NCI-H2227 (cell line): ENCODE data around the gene RING1.
A peak's percentile ranks its signal among the peaks of the same experiment; 100 is the strongest.
"Not testable (repeated sequence)": the region's sequence is repeated elsewhere in the genome, so short reads cannot be mapped to it uniquely, and the experiment has no call there.

Experiments
- DNase-seq: peaks from one replicate; lab custom pipeline; 2025; ENCODE audit not compliant: unreplicated experiment; lab: John Stamatoyannopoulos, UW

RING1 gene

DNA sequence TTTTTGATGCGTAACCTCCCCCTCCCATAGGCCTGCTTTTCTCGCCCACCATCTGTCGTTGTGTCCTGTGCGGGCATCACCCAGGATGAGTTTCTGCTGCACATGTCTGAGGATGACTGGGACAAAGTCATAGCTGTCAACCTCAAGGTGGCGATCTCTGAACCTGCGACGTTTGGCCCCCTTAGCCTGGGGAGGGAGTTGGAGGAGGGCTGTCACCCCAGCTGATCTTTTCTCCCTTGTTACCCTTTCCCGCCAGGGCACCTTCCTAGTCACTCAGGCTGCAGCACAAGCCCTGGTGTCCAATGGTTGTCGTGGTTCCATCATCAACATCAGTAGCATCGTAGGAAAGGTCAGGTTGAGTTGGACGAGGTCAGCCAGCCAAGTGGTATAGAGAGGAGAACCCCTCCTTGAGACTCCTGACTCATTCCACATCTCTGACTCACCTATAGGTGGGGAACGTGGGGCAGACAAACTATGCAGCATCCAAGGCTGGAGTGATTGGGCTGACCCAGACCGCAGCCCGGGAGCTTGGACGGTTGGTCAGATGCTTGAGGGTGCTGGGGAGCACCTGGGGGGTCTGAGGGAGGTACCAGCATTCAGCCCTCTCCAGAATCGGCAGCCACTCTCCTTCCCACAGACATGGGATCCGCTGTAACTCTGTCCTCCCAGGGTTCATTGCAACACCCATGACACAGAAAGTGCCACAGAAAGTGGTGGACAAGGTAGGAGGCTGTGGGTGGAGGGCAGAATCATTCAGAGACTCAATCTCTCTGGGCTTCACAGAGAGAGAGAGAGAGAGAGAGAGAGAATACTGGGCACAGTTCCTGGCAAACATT is 2.9 kb upstream of the RING1 start:
- no peak for DNase-seq

DNA sequence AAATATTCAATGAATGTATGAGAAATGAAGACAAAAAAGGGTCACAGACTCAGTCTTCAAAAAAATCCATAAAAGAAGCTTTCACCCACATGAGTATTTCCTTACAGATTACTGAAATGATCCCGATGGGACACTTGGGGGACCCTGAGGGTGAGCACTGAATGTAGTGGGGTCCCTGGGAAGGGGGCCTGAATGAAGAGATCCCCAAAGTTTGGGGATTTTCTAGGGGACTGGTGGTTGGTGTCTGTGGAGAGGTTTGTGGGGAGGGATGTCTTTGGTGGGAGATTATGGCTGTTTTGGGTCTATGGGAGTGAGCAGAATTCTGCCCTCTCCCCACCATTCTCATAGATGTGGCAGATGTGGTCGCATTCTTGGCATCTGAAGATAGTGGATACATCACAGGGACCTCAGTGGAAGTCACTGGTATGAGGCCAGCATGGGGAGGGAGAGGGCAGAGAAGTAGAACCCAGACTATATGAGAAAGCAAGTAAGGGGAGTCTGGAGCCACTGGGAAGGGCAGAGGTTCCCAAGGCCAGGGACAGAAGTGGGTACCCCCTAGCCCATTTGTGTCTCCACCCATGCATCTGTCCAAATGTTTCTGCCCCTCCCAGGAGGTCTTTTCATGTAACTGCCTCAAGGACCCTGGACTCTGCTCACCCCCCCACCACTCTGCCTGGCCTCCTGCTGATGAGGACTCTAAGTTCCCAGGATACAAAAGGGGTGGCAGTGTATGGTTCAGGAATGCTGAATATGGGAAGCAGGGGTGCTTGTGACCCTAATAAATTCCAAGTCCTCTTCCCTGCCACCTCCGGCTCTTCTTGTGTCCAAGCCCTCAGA is 2.1 kb upstream of the RING1 start:
- DNase-seq: no peak

DNA sequence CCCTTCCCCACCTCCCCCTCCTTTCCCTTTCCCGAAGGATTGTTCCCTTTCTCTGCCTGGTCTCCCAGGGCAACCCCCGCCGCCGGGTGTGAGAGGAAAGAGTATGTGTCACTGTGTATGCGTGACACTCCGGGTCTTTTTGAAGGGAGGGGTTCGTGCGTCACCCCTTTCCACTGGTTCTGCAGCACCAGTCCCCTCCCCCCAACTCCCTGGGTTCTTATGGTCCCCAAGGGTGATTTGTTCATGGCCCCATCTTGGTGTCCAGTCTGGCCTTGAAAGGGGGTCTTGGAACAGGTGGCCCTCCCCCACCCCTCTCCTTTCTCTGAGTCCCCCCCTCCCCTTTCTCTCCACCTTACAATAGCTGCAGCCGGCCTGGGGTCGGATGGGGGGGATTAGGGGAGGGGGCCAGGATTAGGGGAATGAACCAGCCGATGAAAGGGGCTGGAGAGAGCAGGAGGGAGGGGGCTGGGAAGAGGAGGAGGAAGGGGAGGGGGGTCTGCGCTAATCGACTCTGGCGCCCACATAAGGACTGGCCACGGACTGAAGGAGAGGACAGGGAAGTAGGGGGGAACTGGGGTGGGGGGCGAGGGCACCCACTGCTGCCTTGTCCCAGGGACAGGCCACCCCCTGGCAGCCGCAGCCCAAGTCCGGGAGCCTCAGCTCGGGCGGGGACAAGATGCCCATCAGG is 1.3 kb upstream of the RING1 start:
- DNase-seq: peak; percentile 63

DNA sequence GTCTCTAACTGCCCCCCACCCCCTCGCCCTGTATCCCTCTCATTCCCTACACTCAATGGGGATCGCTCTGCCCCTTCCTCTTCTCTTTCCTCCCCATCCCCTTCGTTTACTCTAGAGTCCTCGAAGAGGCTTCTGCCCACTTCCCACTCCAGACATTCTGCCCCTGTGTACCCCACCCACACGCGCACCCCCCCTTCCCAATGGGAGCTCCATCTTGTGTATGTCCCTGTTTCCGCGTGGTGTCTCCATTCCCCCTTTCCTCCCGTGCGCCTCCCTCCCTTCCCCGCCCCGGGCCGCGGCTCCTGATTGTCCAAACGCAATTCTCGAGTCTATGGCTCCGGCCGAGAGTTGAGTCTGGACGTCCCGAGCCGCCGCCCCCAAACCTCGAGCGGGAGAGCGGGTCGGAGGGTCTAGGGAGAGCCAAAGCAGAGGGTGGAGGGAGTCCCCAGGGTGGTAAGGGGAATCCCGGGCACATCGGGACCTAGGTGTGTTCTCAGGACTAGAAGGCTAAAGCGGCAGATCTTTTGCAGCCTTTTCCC is 679 bp upstream of the RING1 start:
- peak; percentile 67 for DNase-seq

DNA sequence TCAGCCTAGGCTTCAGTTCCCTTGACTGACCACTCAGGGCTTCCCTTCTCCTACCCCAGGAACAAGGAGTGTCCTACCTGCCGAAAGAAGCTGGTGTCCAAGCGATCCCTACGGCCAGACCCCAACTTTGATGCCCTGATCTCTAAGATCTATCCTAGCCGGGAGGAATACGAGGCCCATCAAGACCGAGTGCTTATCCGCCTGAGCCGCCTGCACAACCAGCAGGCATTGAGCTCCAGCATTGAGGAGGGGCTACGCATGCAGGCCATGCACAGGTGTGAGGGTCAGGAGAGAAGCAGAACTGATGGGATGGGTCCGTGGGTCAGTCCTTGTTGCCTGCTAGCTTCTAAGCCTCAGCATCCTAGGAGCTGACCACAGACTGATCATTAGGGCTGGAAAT is 1.6 kb downstream of the RING1 start:
- DNase-seq: no peak

DNA sequence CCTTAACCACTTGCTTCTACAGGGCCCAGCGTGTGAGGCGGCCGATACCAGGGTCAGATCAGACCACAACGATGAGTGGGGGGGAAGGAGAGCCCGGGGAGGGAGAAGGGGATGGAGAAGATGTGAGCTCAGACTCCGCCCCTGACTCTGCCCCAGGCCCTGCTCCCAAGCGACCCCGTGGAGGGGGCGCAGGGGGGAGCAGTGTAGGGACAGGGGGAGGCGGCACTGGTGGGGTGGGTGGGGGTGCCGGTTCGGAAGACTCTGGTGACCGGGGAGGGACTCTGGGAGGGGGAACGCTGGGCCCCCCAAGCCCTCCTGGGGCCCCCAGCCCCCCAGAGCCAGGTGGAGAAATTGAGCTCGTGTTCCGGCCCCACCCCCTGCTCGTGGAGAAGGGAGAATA is 2.8 kb downstream of the RING1 start:
- DNase-seq: no peak

DNA sequence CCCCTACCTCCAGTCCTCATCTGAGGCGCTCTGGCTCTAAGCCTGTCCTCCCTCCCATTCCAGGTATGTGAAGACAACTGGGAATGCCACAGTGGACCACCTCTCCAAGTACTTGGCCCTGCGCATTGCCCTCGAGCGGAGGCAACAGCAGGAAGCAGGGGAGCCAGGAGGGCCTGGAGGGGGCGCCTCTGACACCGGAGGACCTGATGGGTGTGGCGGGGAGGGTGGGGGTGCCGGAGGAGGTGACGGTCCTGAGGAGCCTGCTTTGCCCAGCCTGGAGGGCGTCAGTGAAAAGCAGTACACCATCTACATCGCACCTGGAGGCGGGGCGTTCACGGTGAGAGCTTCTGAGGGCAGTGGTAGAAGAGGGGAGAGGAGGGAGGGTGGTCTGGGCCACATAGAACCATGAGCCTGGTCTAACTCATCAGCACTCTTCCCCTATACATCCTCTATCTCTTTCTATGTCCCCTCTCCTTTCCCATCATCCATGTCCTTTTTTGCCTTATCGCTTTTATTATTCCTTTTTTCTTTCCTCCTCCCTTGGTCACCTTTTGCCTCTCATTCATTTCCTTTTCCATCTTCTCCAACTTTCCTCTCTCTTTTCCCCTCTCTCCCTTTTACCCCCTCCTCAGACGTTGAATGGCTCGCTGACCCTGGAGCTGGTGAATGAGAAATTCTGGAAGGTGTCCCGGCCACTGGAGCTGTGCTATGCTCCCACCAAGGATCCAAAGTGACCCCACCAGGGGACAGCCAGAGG is 3.5 kb downstream of the RING1 start:
- DNase-seq: no peak

DNA sequence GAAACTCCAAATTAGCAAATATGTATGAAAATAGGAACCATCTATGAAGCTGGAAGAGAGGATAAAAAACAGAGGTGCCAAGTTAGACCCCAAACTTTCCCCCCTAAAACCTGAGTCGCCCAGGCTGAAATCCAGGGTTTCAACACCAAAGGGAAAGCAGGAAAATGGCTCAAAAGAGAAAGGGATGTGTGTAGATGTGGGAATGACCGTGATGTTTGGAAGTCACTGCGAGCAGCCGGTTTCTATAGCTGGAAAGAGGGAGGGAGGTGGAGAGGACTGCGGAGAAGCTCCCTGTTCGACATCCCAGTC is 4.5 kb downstream of the RING1 start:
- no peak for DNase-seq

DNA sequence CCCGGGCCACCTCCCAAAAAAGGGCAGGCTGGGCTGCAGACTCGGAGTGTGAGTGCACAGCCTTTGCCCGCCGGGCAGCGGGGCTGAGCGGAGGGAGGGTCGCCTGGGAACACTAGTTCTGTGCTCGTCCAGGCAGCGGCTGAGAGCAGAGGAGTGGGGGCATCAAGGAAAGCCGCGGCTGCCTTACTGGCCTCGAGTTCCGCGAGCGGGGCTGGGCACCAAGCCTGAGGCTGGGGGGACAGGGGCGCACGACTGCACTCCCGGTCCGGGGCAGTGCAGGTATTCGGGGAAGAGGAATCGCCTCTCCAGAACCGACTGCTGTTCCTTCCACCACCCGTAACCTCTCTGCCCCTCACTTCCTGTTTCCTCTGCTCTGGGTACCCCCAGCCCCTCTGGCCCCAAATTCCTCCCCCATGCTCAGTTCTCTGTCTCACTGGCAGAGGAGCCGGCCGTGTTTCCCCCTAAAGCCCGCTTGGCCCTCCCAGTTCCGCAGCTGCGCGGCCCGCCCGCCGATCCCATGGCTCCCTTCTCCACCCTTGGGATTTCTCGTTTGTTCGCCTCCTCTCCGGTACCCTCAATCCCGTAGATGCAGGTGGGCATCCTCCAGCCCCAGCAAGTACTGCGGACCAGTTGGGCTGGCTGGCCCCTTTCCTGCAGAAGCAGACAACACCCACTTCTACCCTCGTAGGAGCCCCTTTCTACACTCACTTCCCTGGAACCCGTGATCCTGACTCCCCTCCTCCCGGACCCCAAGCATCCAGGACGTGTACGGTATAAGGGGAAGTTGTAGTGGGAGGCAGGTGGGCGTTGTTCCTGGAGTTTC is 5.1 kb downstream of the RING1 start:
- DNase-seq: no peak

DNA sequence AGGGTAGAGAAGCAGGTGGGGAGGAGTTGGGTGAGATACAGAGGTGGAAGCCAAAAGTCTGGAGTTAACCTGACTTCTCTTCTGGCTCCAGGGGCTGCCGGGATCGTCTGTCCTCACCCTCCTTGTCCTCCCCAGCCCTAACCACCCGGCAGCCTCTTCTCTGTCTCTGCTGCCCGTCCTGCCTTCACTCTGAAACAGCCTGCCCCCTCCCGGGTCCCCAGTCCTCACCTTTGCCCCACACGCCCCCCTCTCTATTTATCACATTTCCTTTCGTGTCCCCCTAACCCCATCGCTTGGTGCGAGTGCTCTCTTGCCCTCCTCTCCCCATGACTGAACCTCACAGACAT is 5.7 kb downstream of the RING1 start:
- no peak for DNase-seq

DNA sequence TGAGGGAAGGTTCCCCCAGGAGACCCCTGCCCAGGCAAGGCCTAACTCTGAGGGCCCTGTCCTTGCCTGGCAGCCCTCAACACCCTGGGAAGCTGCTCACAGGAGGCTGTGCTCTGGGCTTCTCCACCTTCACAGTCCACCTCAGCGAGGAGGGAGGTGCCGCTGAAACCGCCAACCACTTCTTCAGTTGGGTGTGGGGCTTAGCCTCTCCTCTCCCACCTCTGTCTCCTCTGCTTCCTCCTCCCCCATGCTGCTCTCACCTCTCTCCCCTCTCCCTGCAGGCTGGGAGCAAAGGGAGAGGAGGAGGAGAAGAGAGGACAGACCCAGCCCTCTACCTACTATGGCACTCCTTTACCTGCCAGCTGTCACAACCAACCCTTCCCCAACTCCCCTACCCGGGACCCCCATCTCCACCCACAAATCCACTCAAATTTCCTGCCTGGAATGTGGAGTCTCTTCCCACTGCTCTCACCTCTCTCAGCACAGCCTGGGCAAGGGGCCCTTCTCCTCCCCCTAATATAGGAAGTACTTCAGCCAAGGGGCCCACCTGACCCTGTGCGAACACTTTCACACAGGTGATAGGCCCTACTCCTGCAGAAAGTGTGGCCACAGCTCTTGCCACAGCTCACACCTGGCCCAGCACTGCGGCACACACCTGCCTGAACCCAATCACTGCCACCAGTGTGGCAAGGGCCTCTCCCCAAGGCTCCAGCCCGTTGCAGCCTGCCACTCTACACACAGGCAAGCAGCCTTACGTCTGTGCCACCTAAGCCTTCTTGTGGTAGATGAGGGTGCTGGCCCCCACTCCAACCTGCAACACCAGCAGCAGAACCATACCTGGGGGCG is 7.2 kb downstream of the RING1 start:
- DNase-seq: no peak

DNA sequence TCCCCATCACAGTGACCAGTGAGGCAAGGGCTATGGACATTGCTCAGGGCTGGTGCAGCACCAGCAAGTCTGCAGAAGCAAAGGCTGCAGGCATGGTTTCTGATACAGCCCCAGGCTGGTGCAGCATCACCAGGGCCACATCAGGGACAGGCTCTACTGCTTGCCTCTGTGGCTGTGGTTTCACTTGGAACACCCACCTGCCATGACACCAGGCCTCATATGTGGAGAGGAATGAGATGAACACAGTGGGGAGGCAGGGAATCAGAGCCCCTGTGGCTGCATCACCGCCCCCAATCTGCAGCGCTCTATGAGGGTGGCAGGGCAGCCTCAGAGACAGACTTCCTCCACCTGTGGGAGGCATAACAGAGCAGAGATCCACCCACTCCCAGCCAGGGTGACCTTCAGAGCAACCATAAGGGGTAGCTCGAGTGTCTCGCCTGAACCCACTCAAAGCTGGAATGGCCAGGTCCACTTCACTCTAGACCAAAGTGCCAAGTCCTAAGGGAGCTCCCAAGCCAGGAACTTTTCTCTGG is 7.9 kb downstream of the RING1 start:
- DNase-seq: no peak

DNA sequence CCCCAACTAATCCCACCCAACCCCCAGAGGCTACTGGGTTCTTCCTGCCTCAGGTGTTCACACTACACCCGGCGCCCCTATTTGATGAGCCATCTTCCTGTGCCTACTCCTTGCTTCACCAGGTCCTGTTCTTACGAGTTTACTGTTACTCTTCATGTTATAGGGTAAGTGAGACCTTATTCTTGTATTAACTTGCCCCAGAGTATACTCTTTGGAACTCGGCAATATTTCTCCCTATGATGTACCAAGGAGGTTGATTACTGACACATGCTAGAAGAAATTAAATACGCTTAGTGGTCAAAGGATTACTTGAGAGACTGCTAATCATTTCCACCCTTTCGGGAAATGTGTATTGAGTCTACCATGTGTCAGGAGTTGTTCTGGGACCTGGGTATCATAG is 8.9 kb downstream of the RING1 start:
- DNase-seq: no peak

DNA sequence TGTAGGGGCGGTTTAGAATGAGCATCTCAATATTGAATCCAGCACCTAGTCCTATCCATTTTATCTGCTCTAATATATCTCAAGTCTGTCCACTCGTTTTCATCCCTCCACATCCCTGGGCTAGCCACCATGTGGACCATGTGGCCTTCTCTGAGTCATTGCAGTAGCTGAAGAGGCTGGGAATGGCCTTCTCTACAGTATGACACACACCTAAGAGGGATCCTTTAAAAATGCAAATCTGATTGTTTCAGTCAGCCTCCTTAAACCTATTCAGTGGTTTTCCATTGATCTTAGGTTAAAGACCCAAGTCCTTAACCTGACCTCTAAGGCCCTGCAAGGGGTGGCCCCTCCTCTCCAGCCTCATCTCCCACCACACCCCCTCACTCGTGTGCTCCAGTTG is 9.4 kb downstream of the RING1 start:
- DNase-seq: no peak

DNA sequence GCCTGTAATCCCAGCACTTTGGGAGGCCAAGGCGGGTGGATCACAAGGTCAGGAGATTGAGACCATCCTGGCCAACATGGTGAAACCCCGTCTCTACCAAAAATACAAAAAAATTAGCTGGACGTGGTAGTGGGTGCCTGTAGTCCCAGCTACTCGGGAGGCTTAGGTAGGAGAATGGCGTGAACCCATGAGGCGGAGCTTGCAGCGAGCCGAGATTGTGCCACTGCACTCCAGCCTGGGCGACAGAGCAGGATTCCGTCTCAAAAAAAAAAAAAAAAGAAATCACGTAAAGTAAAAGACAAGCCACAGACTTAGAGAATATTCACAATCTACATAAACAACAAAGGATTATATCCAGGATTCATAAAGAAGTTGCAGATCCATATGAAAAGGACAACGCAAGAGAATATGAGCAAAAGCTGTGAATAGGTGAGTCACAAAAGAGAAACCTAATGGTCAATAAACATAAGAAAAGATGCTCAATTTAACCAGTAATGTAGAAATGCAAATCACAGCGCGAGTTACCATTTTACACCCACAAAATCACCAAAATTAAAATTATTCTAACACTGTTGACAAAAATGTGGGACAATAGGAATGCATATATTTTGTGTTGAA is 18.3 kb downstream of the RING1 start:
- DNase-seq: not testable (repeated sequence)

DNA sequence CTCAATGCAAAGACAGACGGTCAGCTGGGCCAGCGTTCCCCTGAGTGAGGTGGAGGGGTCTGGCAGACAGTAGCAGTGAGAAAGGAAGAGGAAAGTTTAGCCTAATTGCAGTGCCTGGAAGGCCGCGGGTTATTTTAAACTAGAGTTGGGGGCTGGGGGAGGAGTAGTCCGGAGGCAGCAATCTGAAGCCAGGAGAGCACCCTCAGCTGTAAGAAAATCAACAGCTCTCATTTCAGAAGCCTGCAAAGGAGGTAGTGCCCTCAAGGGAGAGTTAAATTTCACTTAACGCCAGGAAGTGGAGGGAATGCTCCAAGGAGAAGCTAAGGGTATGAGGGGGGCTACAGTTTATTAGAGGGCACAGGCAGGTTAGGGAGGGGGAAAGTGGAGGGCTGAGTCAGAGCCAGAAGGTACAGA is 26.9 kb downstream of the RING1 start:
- no peak for DNase-seq

DNA sequence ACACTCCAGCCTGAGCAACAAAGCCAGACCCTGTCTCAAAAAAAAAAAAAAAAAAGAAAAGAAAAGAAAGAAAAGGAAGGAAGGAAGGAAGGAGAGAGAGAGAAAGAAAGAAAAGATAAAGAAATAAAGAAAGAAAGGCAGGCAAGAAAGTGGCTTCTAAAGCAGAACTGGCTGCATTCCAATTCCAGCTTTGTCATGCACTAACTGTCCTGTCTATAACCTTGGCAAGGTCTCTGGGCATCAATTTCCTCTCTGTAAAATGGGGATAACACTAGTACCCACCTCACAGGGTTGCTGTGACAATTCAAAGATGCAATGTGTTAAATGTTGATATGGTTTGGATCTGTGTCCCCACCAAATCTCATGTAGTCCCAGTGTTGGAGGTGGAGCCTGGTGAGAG is 28.0 kb downstream of the RING1 start:
- no peak for DNase-seq

DNA sequence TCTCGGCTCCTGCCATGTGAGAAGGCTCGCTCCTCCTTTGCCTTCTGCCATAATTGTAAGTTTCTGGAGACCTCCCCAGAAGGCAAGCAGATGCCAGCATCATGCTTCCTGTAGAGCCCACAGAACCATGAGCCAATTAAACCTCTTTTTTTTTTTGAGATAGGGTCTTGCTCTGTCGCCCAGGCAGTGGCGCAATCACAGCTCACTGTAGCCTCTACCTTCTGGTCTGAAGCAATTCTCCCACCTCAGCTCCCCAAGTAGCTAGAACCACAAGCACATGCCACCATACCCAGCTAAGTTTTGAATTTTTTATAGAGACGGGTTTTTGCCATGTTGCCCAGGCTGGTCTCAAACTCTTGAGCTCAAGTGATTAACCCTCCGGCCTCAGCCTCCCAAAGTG is 28.6 kb downstream of the RING1 start:
- DNase-seq: no peak

DNA sequence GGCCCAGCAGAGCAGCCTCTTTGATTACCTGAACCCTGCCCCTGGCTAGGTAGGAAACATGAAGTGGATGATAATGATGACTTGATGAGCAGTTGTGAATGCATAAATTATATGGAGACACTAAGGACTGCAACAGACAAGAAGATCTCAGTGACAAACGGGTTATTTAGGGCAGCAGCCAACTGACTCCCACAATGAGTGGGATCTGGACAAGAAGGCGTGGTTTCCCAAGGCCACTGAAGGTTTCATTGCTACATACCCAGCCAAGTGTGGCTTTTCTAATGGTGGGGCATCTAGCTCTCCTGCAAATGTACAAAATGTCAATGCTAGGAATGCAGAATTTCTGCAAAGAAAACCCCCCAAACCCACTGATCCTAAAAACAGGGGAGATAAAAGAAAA is 29.4 kb downstream of the RING1 start:
- peak; percentile 36 for DNase-seq
